ENCODE measurements around the gene ZNF331. TPM values are rescaled to one million over a fixed set of nuclear protein-coding genes. Genes with fewer than 3 reads are reported as not detected.

Gene ZNF331
- total RNA-seq, 1 experiment from 2014 or later = 57.2 TPM

GRCh38 chr19:53594811-53595509, 57.0 kb downstream of the ZNF331 start:
- Histone ChIP-seq H3K79me2 (ENCODE audit: insufficient read depth, low read length) (no peaks in the 10 kb centered on the region), H3K4ac (ENCODE audit: low read depth, low read length) (peak overlapping the region; percentile 16; the same call in 1 of the 2 replicates), H2BK15ac (ENCODE audit: low read depth, low read length) (no peak overlapping the region), H4K91ac (ENCODE audit: insufficient read length, low read depth, low read length) (peak overlapping the region; percentile 97), H2BK5ac (ENCODE audit: insufficient read length, low read length) (no peak overlapping the region), H3K23ac (ENCODE audit: insufficient read length, low read depth, low read length) (no peak overlapping the region), H2AFZ (ENCODE audit: low read length) (no peak overlapping the region), H2AK5ac (ENCODE audit: insufficient read length, low read length) (no peak overlapping the region), H3K4me1 (ENCODE audit: insufficient read depth, low read length) (peaks cover 3% of the 10 kb centered on the region; the same call in 1 of the 2 replicates), H3K27me3 (ENCODE audit: insufficient read depth, low read length) (no peaks in the 10 kb centered on the region), H3K79me1 (ENCODE audit: insufficient read depth, low read depth, low read length, poor library complexity, severe bottlenecking) (no peaks in the 10 kb centered on the region), H2BK12ac (ENCODE audit: insufficient read length, low read depth, low read length) (no peak overlapping the region), H3K4me2 (ENCODE audit: insufficient read depth, insufficient read length, low read length) (peak overlapping the region; percentile 49), H4K5ac (ENCODE audit: insufficient read length, low read depth, low read length) (peak overlapping the region; percentile 0), H2BK20ac (ENCODE audit: low read depth, low read length, poor library complexity, severe bottlenecking) (no peak overlapping the region), H3K56ac (ENCODE audit: insufficient read length, low read depth, low read length) (no peak overlapping the region), H3K23me2 (ENCODE audit: insufficient read length, low read depth, low read length, poor library complexity, severe bottlenecking) (no peaks in the 10 kb centered on the region), H2BK120ac (ENCODE audit: low read depth, low read length, poor library complexity, severe bottlenecking) (peak overlapping the region; percentile 2), H3T11ph (ENCODE audit: low read length) (no peak overlapping the region), H3K27ac (ENCODE audit: insufficient read length, low read depth, low read length) (peak overlapping the region; percentile 93), H3K18ac (ENCODE audit: insufficient read length, low read depth, low read length) (peak overlapping the region; percentile 81), H3K9ac (ENCODE audit: extremely low read depth, insufficient read length, low read length) (no peak overlapping the region), H3K9me3 (ENCODE audit: control insufficient read depth, low read depth, low read length) (no peaks in the 10 kb centered on the region), H4K8ac (replicated peaks; ENCODE audit: insufficient read length, low read depth, low read length) (no peak overlapping the region), H3K14ac (ENCODE audit: insufficient read depth, low read length) (peak overlapping the region; percentile 41), H4K20me1 (ENCODE audit: control insufficient read depth, insufficient read depth, insufficient read length) (no peaks in the 10 kb centered on the region)
- Mint-ChIP-seq H3K27ac (peak overlapping the region; percentile 99 to 100 (median 100)), H3K27me3 (ENCODE audit: low read depth) (no peaks in the 10 kb centered on the region), H3K36me3 (ENCODE audit: insufficient read depth in 1 of 3, low read depth in 3 of 3) (no peaks in the 10 kb centered on the region), H3K9me3 (no peaks in the 10 kb centered on the region), H3K4me1 (peaks cover 27 to 29% of the 10 kb centered on the region in 2 experiments), H3K4me3 (peak overlapping the region; percentile 46 to 67; a peak in 3 of 5 replicates)
- DNase-seq = peak; percentile 98
- no CpG with 5 or more reads among the region's 14 CpGs for WGBS (ENCODE audit: extremely low coverage, insufficient read length, low lambda C conversion rate)
- TF ChIP-seq CTCF (conservative IDR thresholded peaks at IDR 0.05) = no peak

Data from H9 (cell line).